ENCODE data around the gene MDK.

Gene MDK

GRCh38 chr11:46335271-46335670 is 46.2 kb upstream of the MDK start:
- in situ Hi-C loops (cut with HindIII; ENCODE audit: low pct_ligation_motif_present, low sequenced_read_pairs): no loop called here
- Histone ChIP-seq H3K27ac (no peak overlapping the region), H3K4me3 (ENCODE audit: low read depth, low read length) (no peak overlapping the region), H3K27me3 (replicated peaks) (peaks cover 34% of the 10 kb centered on the region), H3K36me3 (replicated peaks) (no peaks in the 10 kb centered on the region)
- no peak for TF ChIP-seq CTCF (IDR thresholded peaks at IDR 0.05; ENCODE audit: low read depth, low read length, missing control alignments)
- DNase-seq: no peak

- H3K36me3 ChIP-seq (replicated peaks): no peaks in the 10 kb centered on the region
- no peak overlapping the region for H3K27ac ChIP-seq
- no peak for TF ChIP-seq CTCF (IDR thresholded peaks at IDR 0.05; ENCODE audit: low read depth, low read length, missing control alignments)
- no peak for DNase-seq
- in situ Hi-C loops (cut with HindIII; ENCODE audit: low pct_ligation_motif_present, low sequenced_read_pairs): no loop called here
- no peak overlapping the region for H3K4me3 ChIP-seq (ENCODE audit: low read depth, low read length)
- H3K27me3 ChIP-seq (replicated peaks): peaks cover 31% of the 10 kb centered on the region
Measured at GRCh38 chr11:46335890-46336562, 45.4 kb upstream of the MDK start.

GRCh38 chr11:46336563-46337180 is 44.8 kb upstream of the MDK start:
- Histone ChIP-seq H3K4me3 (ENCODE audit: low read depth, low read length) (no peak overlapping the region), H3K36me3 (replicated peaks) (no peaks in the 10 kb centered on the region), H3K27ac (no peak overlapping the region), H3K27me3 (replicated peaks) (peaks cover 25% of the 10 kb centered on the region)
- no peak for DNase-seq
- no peak for TF ChIP-seq CTCF (IDR thresholded peaks at IDR 0.05; ENCODE audit: low read depth, low read length, missing control alignments)
- in situ Hi-C loops (cut with HindIII; ENCODE audit: low pct_ligation_motif_present, low sequenced_read_pairs): no loop called here

- Histone ChIP-seq H3K36me3 (replicated peaks) (no peaks in the 10 kb centered on the region), H3K4me3 (ENCODE audit: low read depth, low read length) (no peak overlapping the region), H3K27me3 (replicated peaks) (peaks cover 14% of the 10 kb centered on the region), H3K27ac (no peak overlapping the region)
- in situ Hi-C loops (cut with HindIII; ENCODE audit: low pct_ligation_motif_present, low sequenced_read_pairs): no loop called here
- TF ChIP-seq CTCF (IDR thresholded peaks at IDR 0.05; ENCODE audit: low read depth, low read length, missing control alignments): no peak
- no peak for DNase-seq
Measured at GRCh38 chr11:46337626-46338345, 43.7 kb upstream of the MDK start.

GRCh38 chr11:46338636-46338987 is 42.9 kb upstream of the MDK start:
- H3K27me3 ChIP-seq (replicated peaks): peaks cover 6% of the 10 kb centered on the region
- in situ Hi-C loops (cut with HindIII; ENCODE audit: low pct_ligation_motif_present, low sequenced_read_pairs): no loop called here
- peak; percentile 24 for DNase-seq
- H3K4me3 ChIP-seq (ENCODE audit: low read depth, low read length): no peak overlapping the region
- no peak overlapping the region for H3K27ac ChIP-seq
- H3K36me3 ChIP-seq (replicated peaks): no peaks in the 10 kb centered on the region
- no peak for TF ChIP-seq CTCF (IDR thresholded peaks at IDR 0.05; ENCODE audit: low read depth, low read length, missing control alignments)
